ENCODE data around the gene DNM3. TPM values are rescaled to one million over a fixed set of nuclear protein-coding genes. Genes with fewer than 3 reads are reported as not detected.

Gene DNM3
- total and polyA plus RNA-seq, 2 of the 8 experiments (the other 6 are each of a cell fraction or from before 2014, with no cell fraction given), result 2.0 to 8.5 TPM

DNA sequence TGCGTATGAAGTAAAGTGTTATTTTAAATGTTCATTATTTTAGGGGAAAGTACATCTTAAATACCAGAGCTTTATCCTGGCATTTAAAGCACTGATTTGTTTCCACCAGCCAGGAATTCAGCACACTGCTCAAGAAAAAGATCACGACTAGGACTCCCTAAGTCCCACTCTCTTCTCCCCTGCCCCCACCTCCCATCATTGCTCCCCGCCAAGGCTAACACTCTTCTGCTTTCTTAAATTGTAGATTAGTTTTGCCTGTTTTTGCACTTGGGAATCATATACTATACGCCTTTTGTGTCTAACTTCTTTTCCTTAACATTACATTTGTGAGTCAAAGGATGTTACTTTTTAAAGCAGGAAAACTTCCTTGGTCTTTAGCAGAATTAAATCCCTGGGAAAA, 541.7 kb downstream of the DNM3 start:
- H2BK20ac ChIP-seq (ENCODE audit: low read length), result no peak overlapping the region
- no peaks in the 10 kb centered on the region for H4K20me1 ChIP-seq (replicated peaks in 1 of 2; ENCODE audit: control insufficient read depth in 1 of 2, insufficient read depth in 2 of 2, low read length in 2 of 2)
- peaks cover 0 to 1% (median 0%) of the 10 kb centered on the region in 4 experiments; a peak in 1 of 7 replicates for H3K27me3 ChIP-seq (replicated peaks in 1 of 4; ENCODE audit: control insufficient read depth in 3 of 4, extremely low read depth in 1 of 4, insufficient read depth in 3 of 4, low read length in 3 of 4)
- no peak overlapping the region for H2BK15ac ChIP-seq (ENCODE audit: low read length)
- H2BK5ac ChIP-seq (ENCODE audit: low read depth, low read length), result no peak overlapping the region
- H3K27ac ChIP-seq (ENCODE audit: low read depth, low read length), result no peak overlapping the region
- H3K18ac ChIP-seq (ENCODE audit: extremely low read depth, low read length), result no peak overlapping the region
- no peaks in the 10 kb centered on the region for H3K36me3 ChIP-seq (ENCODE audit: control insufficient read depth in 2 of 4, insufficient read depth in 4 of 4, low read length in 3 of 4)
- H3K9me3 ChIP-seq (ENCODE audit: insufficient read depth in 2 of 2, low read depth in 1 of 2, low read length in 1 of 2), result no peaks in the 10 kb centered on the region
- WGBS, 2 experiments (ENCODE audit: extremely low coverage in 1 of 2, insufficient coverage in 1 of 2, insufficient read length in 1 of 2, insufficient replicate concordance in 2 of 2, low coverage in 1 of 2, low lambda C conversion rate in 2 of 2, missing lambda C conversion rate in 1 of 2), result 62% methylated on average over 4 of the region's 4 CpGs; no CpG with 5 or more reads in 1 of the 2 experiments
- no peak overlapping the region for H4K5ac ChIP-seq (ENCODE audit: insufficient read length, low read depth, low read length)
- H3K4ac ChIP-seq (replicated peaks; ENCODE audit: insufficient read length, low read depth, low read length), result no peak overlapping the region
- H4K91ac ChIP-seq (replicated peaks; ENCODE audit: insufficient read length, low read length), result no peak overlapping the region
- no peak for DNase-seq (ENCODE audit: low read depth in 1 of 2, low spot score in 2 of 2)
- no peak overlapping the region for H3K4me2 ChIP-seq (ENCODE audit: insufficient read depth in 1 of 2, low read depth in 2 of 2, low read length in 2 of 2)
- no peak overlapping the region for H2AFZ ChIP-seq (ENCODE audit: low read length)
- H3K79me2 ChIP-seq (ENCODE audit: control insufficient read depth in 1 of 2, insufficient read depth in 2 of 2, low read length in 2 of 2), result no peaks in the 10 kb centered on the region
- H2AK5ac ChIP-seq (ENCODE audit: low read depth, low read length), result no peak overlapping the region
- TF ChIP-seq SRF (IDR thresholded peaks at IDR 0.05; ENCODE audit: low read depth, low read length), result no peak
- no peak for TF ChIP-seq CHD1 (IDR thresholded peaks at IDR 0.05; ENCODE audit: low read depth, low read length)
- no peak for TF ChIP-seq RFX5 (IDR thresholded peaks at IDR 0.05; ENCODE audit: borderline replicate concordance, low read depth, low read length)
- ChIA-PET POLR2A (ENCODE audit: partially characterized antibody) (no interaction called here), CTCF (ENCODE audit: partially characterized antibody) (interaction anchor here (1.6 to 2.0 kb wide), 2 partner anchors 16 to 18 kb away, joined by 4 to 7 read pairs; no protein-coding TSS in a partner anchor)
- no peak for FAIRE-seq
- H2BK120ac ChIP-seq (replicated peaks; ENCODE audit: low read depth, low read length), result no peak overlapping the region
- no peak overlapping the region for H3K4me3 ChIP-seq (ENCODE audit: extremely low read depth in 1 of 4, insufficient read depth in 2 of 4, low read depth in 3 of 4, low read length in 4 of 4)
- H3K23ac ChIP-seq (ENCODE audit: insufficient read length), result no peak overlapping the region
- no peak overlapping the region for H3K56ac ChIP-seq (replicated peaks; ENCODE audit: insufficient read length, low read depth, low read length)
- no peaks in the 10 kb centered on the region for H3K79me1 ChIP-seq (ENCODE audit: low read depth, low read length)
- no peak overlapping the region for H3K9ac ChIP-seq (replicated peaks in 1 of 4; ENCODE audit: extremely low read depth in 1 of 4, low read depth in 3 of 4, low read length in 3 of 4)
- H2BK12ac ChIP-seq (ENCODE audit: low read depth, low read length), result no peak overlapping the region
- H3K23me2 ChIP-seq (ENCODE audit: low read depth, low read length), result no peaks in the 10 kb centered on the region
- H3K4me1 ChIP-seq (replicated peaks in 1 of 4; ENCODE audit: control insufficient read depth in 3 of 4, insufficient read depth in 4 of 4, low read length in 3 of 4), result peaks cover 0 to 7% (median 3%) of the 10 kb centered on the region in 4 experiments; a peak in 5 of 7 replicates
- no peak overlapping the region for H4K8ac ChIP-seq (ENCODE audit: extremely low read depth, insufficient read depth, low read length)
- H3K14ac ChIP-seq (ENCODE audit: insufficient read length), result no peak overlapping the region

Data from H1 (cell line).